ENCODE results near the gene SNX22.

SNX22 gene

DNA sequence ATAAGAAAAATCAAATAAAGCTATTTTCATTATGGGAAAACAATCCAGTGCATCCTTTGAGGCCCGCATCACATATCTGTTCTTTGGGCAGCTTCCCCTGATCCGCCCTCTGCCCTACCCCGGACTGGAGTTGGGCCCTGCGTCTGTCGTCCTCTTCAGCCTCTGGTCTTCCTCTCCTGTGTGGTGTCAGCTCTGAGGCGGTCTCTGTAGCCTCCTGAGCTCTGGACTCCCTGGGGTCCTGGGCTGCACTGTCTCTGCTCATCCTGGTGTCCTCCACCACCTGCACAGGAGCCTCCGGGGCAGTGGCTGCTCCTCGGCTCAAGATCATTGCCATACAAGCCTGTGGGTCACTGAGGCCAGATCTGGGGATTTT, 7.4 kb upstream of the SNX22 start:
- TF ChIP-seq, protein P1, sequence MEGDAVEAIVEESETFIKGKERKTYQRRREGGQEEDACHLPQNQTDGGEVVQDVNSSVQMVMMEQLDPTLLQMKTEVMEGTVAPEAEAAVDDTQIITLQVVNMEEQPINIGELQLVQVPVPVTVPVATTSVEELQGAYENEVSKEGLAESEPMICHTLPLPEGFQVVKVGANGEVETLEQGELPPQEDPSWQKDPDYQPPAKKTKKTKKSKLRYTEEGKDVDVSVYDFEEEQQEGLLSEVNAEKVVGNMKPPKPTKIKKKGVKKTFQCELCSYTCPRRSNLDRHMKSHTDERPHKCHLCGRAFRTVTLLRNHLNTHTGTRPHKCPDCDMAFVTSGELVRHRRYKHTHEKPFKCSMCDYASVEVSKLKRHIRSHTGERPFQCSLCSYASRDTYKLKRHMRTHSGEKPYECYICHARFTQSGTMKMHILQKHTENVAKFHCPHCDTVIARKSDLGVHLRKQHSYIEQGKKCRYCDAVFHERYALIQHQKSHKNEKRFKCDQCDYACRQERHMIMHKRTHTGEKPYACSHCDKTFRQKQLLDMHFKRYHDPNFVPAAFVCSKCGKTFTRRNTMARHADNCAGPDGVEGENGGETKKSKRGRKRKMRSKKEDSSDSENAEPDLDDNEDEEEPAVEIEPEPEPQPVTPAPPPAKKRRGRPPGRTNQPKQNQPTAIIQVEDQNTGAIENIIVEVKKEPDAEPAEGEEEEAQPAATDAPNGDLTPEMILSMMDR (IDR thresholded peaks at IDR 0.05; ENCODE audit: control insufficient read depth, extremely low read depth, insufficient read depth): no peak
- no peak for DNase-seq (ENCODE audit: low read depth)
- no peak overlapping the region for H3K4me3 ChIP-seq (ENCODE audit: low read depth, low read length)

DNA sequence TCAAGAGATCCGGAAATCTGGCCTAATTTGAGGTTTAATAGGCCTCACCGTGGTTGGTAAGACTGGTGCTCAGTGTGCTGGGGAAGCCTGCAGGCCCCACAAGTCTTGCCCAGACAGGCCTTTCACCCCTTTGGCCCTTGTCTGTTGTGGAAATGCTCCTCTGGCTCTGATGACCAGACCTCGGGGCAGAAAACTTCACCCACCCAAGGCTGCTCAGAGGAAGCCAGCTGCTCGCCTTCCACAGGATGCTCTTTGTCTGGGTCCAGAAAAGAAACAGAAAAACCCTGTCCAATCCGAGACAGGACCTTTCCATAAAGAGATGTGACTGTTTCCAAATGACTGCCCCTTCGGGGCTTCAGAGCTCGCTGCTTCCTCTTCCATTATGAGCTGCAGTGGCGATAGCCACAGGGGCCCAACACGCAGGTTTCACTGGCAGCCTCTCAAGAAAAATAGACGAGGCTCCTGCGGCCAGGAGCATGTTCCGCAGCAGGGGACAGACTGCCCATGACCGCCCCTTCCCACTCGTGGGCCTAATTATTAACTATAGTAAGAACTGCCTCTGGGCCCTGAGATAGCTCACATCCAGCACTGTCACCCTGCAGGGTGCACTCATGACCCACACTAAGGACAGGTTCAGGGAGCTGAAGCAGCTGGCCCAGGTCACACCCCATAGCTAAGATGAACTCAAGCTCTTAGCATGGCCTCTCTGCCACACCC, 6.8 kb upstream of the SNX22 start:
- TF ChIP-seq, protein P1 (IDR thresholded peaks at IDR 0.05; ENCODE audit: control insufficient read depth, extremely low read depth, insufficient read depth): no peak
- DNase-seq (ENCODE audit: low read depth): no peak
- no peak overlapping the region for H3K4me3 ChIP-seq (ENCODE audit: low read depth, low read length)

DNA sequence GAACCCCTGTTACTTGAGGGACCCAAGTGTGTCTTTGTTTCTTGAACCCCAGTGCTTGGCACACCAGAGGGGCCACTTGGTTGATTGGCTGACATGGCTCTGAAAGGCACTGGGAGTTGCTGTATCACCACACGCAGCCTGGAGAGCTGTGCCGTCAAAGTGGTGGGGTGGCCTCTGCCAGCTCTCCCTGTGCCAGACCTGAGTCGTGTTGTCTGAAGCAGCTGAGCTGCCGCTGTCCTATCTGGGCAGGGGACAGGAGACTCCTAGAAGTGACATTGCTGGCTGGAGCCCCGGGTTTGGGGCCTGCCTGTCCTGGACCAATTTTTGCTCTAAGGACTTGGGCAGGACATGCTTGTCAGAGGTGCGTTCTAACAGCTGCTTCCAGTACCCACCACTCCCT, 5.5 kb upstream of the SNX22 start:
- no peak overlapping the region for H3K4me3 ChIP-seq (ENCODE audit: low read depth, low read length)
- DNase-seq (ENCODE audit: low read depth): no peak
- TF ChIP-seq, protein P1 (IDR thresholded peaks at IDR 0.05; ENCODE audit: control insufficient read depth, extremely low read depth, insufficient read depth): no peak

DNA sequence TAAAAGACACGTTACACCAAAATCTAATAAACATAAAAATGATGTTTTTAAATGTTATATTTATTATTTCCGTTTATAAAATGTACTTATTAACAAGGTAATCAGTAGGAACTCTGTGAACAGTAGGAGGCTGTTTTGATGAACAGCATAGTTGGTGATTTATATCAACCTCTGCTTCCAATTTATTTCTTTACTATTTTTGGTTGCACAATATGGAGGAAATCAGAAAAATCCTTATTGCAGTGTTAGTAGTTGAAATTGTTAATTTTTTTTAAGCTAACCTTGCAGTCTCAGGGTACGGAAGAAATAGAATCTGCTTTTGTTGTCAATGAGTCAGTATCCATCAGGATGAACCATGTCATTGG, 5.0 kb upstream of the SNX22 start:
- H3K4me3 ChIP-seq (ENCODE audit: low read depth, low read length): no peak overlapping the region

DNA sequence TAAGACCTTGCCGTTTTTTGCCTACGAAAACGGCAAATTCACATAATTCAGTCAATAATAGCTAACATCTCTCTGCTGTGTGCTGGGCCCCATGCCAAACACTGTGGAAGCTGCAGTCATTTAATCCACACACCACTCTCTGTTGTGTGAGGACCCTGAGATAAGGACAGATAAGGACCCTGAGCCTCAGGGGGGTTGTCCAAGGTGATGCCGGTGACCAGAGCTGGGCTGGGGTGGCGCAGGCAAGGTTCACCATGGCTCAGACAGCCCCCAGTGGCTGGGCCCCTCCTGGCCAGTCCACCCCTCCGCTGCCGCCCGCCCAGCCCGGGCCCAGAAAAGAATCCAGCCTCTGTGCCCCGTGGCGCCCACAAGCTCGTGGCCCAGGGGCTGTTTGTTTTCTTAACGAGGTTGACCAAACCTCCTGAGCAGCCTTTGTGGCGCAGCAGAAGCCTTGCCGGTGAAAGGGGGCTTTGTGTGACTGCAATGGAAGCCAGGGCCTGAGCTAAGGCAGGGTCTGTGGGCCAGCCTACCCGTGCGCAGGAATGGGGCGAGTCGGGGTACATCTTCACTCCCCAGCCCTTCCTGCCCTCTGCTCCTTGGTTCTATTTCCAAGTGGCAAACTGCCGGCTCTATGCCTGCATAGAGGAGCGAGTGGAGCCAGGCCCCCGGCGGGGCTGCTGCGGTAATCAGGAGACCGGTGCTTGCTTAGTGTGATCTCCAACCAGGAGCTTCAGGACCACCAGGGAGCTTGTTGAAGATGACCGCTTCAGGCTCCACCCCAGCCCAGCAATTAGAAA, 4.4 kb upstream of the SNX22 start:
- TF ChIP-seq, protein P1 (IDR thresholded peaks at IDR 0.05; ENCODE audit: control insufficient read depth, extremely low read depth, insufficient read depth): no peak
- no peak for DNase-seq (ENCODE audit: low read depth)
- H3K4me3 ChIP-seq (ENCODE audit: low read depth, low read length): no peak overlapping the region

More for the DNA sequence above, 5.0 kb upstream of the SNX22 start:
- TF ChIP-seq, protein P1 (IDR thresholded peaks at IDR 0.05; ENCODE audit: control insufficient read depth, extremely low read depth, insufficient read depth): no peak
- no peak for DNase-seq (ENCODE audit: low read depth)

DNA sequence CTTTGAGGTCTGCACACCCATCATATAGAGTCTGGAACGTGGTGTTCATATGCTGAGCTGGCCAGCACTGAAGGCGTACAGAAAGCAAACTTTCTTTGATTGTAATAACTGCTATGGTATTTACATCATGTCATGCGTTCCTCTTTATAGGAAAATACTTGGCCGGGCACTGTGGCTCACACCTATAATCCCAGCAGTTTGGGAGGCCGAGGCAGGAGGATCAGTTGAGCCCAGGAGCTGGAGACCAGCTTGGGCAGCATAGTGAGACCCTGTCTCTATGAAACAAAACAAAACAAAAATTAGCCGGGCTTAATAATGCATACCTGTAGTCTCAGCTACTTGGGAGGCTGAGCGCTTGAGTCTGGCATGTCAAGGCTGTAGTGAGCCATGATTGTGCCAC, 3.4 kb upstream of the SNX22 start:
- TF ChIP-seq, protein P1 (IDR thresholded peaks at IDR 0.05; ENCODE audit: control insufficient read depth, extremely low read depth, insufficient read depth): no peak
- no peak overlapping the region for H3K4me3 ChIP-seq (ENCODE audit: low read depth, low read length)
- DNase-seq (ENCODE audit: low read depth): no peak
